22Rv1 (cell line): ENCODE results near the gene IGF1R.
"Not testable (repeated sequence)": the region's sequence is repeated elsewhere in the genome, so short reads cannot be mapped to it uniquely, and the experiment has no call there.

Source experiments
- H3K27ac ChIP-seq: fragments of 450-650 bp; 2 replicates; pipeline ENCODE4 v1.5.1; 2017
- ZFX ChIP-seq: fragments of 450-650 bp; IDR thresholded peaks from 2 replicates; pipeline ENCODE4 v1.6.1; 2017; ENCODE audit warnings: antibody characterized with exemption, borderline replicate concordance
- TF ChIP-seq, protein P1 (sequence below): fragments of 450-650 bp; IDR thresholded peaks from 2 replicates; pipeline ENCODE4 v1.5.1; 2017; ENCODE audit warnings: mild to moderate bottlenecking

The IGF1R gene

DNA sequence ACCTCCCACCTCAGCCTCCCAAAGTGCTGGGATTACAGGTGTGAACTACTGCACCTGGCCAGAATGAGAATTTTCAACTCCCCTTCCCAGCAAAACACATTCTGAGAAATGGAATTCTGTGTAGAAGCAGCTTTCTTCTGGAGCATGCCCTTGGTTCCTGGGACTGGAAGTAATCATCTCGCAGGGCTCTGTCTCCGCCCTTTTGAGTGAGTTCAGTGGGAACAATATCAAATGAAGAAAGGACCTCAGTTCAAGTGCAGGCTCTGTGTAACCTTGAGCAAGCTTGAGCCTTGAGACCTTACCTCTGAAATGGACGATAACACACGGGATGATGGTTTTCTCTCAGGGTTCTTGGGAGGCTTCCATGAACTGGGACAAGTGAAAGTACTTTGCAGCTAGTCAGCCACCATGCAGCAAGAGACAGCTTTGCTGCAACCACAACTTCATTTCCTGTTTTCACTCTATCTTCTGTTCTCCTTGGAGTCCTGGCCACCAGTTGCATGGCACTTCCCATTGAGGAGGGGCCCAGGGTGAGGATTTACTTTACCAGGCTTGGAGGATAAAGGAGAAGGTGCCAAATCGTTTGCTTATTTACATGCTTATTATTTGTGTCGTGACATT is 35.7 kb upstream of the IGF1R start:
- TF ChIP-seq, protein P1, sequence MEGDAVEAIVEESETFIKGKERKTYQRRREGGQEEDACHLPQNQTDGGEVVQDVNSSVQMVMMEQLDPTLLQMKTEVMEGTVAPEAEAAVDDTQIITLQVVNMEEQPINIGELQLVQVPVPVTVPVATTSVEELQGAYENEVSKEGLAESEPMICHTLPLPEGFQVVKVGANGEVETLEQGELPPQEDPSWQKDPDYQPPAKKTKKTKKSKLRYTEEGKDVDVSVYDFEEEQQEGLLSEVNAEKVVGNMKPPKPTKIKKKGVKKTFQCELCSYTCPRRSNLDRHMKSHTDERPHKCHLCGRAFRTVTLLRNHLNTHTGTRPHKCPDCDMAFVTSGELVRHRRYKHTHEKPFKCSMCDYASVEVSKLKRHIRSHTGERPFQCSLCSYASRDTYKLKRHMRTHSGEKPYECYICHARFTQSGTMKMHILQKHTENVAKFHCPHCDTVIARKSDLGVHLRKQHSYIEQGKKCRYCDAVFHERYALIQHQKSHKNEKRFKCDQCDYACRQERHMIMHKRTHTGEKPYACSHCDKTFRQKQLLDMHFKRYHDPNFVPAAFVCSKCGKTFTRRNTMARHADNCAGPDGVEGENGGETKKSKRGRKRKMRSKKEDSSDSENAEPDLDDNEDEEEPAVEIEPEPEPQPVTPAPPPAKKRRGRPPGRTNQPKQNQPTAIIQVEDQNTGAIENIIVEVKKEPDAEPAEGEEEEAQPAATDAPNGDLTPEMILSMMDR = no peak
- TF ChIP-seq ZFX = no peak
- no peak overlapping the region for H3K27ac ChIP-seq

DNA sequence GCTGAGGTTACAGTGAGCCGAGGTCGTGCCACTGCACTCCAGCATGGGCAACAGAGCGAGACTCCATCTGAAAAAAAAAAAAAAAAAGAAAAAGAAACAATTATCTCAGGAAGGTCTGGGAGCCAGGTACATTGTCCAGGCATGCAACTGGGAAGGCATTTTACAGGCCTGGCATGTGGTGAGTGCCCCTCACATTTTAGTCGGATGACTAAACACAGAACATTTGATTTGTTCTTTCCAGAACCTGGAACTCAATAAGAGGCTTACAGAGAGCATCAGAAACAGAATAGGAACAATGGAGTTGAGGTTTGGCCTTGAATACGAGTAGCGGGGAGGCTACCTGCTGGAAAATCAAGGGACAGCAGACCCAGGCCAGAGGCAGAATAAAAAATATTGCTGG is 33.7 kb upstream of the IGF1R start:
- no peak overlapping the region for H3K27ac ChIP-seq
- TF ChIP-seq, protein P1 = no peak
- no peak for TF ChIP-seq ZFX

DNA sequence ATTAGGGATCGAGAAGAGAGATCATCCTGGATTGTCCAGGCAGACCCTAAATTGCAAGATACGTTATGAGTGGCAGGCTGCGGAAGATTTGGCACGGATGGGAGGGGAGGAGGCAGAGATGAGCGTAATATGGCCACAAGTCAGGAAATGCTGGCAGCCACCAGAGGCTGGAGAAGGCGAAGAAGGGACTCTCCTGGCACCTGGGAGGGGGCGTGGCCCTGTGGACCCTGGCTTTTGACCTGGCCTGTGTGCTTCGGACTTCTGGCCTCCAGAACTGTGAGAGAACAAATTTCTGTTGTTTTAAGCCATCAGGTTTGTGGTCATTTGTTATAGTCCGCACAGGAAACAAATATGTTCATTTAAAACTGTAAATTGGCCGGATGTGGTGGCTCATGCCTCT is 31.9 kb upstream of the IGF1R start:
- H3K27ac ChIP-seq = no peak overlapping the region
- TF ChIP-seq ZFX = no peak
- TF ChIP-seq, protein P1 = no peak

DNA sequence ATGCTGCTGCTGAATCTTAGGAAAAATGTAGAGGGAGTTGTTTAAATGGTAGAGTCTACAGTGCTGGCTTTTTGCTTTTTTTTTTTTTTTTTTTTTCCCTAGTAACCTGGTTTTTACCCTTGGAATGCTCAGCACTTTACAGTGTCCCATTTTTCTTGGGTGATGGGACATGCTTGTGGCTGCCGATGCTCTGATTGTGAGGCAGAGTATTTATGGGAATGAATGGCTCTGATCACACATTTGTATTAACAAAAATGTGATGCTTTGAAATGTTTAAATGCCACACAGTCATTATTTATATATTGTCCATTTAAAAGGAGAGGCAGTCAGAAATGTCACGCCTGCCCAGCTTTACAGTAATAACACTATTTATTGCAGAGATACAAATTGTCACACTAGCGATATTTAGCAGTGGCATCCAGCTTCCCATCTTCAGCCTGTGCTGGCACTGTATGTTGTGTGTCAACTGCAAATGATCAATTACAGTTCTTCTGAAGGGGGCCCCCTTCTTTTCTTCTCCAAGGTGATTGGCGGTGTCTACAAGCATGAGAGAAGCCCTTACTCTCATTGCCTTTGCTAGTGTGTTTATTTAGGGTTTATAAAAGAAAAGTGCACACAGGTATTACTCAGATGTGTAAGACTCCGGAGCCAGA is 30.9 kb upstream of the IGF1R start:
- no peak overlapping the region for H3K27ac ChIP-seq
- no peak for TF ChIP-seq ZFX
- TF ChIP-seq, protein P1 = no peak

- H3K27ac ChIP-seq = not testable (repeated sequence)
Measured at GRCh38 chr15:98618576-98618975, 29.8 kb upstream of the IGF1R start.

DNA sequence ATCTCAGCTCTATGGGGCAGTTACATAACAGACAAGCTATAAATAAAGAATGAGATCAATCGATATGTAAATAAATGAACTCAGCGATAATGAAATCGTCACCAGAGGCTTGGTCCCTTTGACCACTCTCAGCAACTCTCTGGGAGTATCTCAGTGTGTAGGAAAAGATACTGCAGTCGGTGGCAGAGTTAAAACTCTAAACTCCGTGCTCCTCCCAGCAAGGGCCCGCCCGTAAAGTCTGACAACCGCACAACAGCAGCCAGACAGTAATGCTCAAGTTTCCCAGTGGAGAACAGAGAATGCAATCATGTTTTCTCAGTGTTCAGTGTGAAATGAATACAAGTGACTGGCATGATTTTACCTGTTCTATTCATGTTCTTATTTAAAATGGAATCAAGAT is 28.3 kb upstream of the IGF1R start:
- no peak overlapping the region for H3K27ac ChIP-seq
- TF ChIP-seq ZFX = no peak
- TF ChIP-seq, protein P1 = no peak

- no peak overlapping the region for H3K27ac ChIP-seq
- TF ChIP-seq, protein P1 = no peak
Measured at GRCh38 chr15:98621021-98621420, 27.3 kb upstream of the IGF1R start.

- no peak overlapping the region for H3K27ac ChIP-seq
- no peak for TF ChIP-seq ZFX
- TF ChIP-seq, protein P1 = no peak
Measured at GRCh38 chr15:98625614-98626013, 22.7 kb upstream of the IGF1R start.
